ENCODE data around the gene MLH1. TPM values are rescaled to one million over a fixed set of nuclear protein-coding genes. Genes with fewer than 3 reads are reported as not detected.

The MLH1 gene
- polyA plus RNA-seq, 1 of the 3 experiments (the other 2 are of a cell fraction): 24.0 TPM

- H3K4me1 ChIP-seq (ENCODE audit: control insufficient read depth in 1 of 2, insufficient read depth in 2 of 2, low read depth in 1 of 2, low read length in 1 of 2): no peaks in the 10 kb centered on the region
- H3K4me3 ChIP-seq (ENCODE audit: low read depth in 2 of 2, low read length in 1 of 2): no peak overlapping the region
- no peak overlapping the region for H3K9ac ChIP-seq
- no peak overlapping the region for H2AFZ ChIP-seq (ENCODE audit: low read depth)
- no peaks in the 10 kb centered on the region for H3K27me3 ChIP-seq (ENCODE audit: insufficient read depth)
- no peaks in the 10 kb centered on the region for H3F3A ChIP-seq (replicated peaks; ENCODE audit: insufficient read depth)
- H3K79me2 ChIP-seq (ENCODE audit: insufficient read depth): no peaks in the 10 kb centered on the region
- H4K20me1 ChIP-seq (ENCODE audit: insufficient read depth): no peaks in the 10 kb centered on the region
- WGBS (ENCODE audit: low lambda C conversion rate): 91% methylated on average over 2 of the region's 2 CpGs
- DNase-seq: peak; percentile 12
- H3K9me2 ChIP-seq: no peaks in the 10 kb centered on the region
- CTCF ChIA-PET: interaction anchor here (1.4 kb wide), 1 partner anchor 74 kb away, joined by 3 read pairs; no protein-coding TSS in a partner anchor
- TF ChIP-seq MEF2A (IDR thresholded peaks at IDR 0.05; ENCODE audit: borderline replicate concordance, low read depth) (no peak), EZH2phosphoT487 (IDR thresholded peaks at IDR 0.05; ENCODE audit: borderline replicate concordance, low read depth) (no peak), EP300 (IDR thresholded peaks at IDR 0.05; ENCODE audit: borderline replicate concordance in 1 of 2, low read depth in 1 of 2, low read length in 1 of 2) (no peak), SMC3 (IDR thresholded peaks at IDR 0.05; ENCODE audit: low read depth, low read length) (peak; percentile 24; the same call in 1 of the 2 replicates), POLR2AphosphoS5 (IDR thresholded peaks at IDR 0.05; ENCODE audit: low read depth, low read length) (no peak), TCF12 (IDR thresholded peaks at IDR 0.05) (no peak), ELF1 (IDR thresholded peaks at IDR 0.05) (no peak), CHD2 (IDR thresholded peaks at IDR 0.05; ENCODE audit: low read length, partially characterized antibody) (no peak), FOXJ3 (CRISPR knock-in tag; IDR thresholded peaks at IDR 0.05) (no peak), RAD21 (IDR thresholded peaks at IDR 0.05; ENCODE audit: low read length) (peak; percentile 34; the same call in 1 of the 2 replicates)
- TF ChIP-seq, protein P1, sequence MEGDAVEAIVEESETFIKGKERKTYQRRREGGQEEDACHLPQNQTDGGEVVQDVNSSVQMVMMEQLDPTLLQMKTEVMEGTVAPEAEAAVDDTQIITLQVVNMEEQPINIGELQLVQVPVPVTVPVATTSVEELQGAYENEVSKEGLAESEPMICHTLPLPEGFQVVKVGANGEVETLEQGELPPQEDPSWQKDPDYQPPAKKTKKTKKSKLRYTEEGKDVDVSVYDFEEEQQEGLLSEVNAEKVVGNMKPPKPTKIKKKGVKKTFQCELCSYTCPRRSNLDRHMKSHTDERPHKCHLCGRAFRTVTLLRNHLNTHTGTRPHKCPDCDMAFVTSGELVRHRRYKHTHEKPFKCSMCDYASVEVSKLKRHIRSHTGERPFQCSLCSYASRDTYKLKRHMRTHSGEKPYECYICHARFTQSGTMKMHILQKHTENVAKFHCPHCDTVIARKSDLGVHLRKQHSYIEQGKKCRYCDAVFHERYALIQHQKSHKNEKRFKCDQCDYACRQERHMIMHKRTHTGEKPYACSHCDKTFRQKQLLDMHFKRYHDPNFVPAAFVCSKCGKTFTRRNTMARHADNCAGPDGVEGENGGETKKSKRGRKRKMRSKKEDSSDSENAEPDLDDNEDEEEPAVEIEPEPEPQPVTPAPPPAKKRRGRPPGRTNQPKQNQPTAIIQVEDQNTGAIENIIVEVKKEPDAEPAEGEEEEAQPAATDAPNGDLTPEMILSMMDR (IDR thresholded peaks at IDR 0.05): peak; percentile 58
- TF ChIP-seq, protein P2, sequence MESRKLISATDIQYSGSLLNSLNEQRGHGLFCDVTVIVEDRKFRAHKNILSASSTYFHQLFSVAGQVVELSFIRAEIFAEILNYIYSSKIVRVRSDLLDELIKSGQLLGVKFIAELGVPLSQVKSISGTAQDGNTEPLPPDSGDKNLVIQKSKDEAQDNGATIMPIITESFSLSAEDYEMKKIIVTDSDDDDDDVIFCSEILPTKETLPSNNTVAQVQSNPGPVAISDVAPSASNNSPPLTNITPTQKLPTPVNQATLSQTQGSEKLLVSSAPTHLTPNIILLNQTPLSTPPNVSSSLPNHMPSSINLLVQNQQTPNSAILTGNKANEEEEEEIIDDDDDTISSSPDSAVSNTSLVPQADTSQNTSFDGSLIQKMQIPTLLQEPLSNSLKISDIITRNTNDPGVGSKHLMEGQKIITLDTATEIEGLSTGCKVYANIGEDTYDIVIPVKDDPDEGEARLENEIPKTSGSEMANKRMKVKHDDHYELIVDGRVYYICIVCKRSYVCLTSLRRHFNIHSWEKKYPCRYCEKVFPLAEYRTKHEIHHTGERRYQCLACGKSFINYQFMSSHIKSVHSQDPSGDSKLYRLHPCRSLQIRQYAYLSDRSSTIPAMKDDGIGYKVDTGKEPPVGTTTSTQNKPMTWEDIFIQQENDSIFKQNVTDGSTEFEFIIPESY (IDR thresholded peaks at IDR 0.05; ENCODE audit: borderline replicate concordance, low read depth): no peak
- H3K27ac ChIP-seq (ENCODE audit: low read depth in 2 of 2, low read length in 1 of 2): no peak overlapping the region
- H3K9me3 ChIP-seq: no peaks in the 10 kb centered on the region
- POLR2A ChIA-PET: no interaction called here
- H3K4me2 ChIP-seq: no peak overlapping the region
- peaks cover 62 to 84% of the 10 kb centered on the region in 2 experiments for H3K36me3 ChIP-seq (replicated peaks in 1 of 2; ENCODE audit: control insufficient read depth in 1 of 2, insufficient read depth in 2 of 2, low read length in 1 of 2)
Observed at GRCh38 chr3:37024092-37024491, 30.8 kb downstream of the MLH1 start.

GRCh38 chr3:37024820-37025405 is 31.6 kb downstream of the MLH1 start:
- Histone ChIP-seq H3K27ac (ENCODE audit: low read depth in 2 of 2, low read length in 1 of 2) (no peak overlapping the region), H3K36me3 (replicated peaks in 1 of 2; ENCODE audit: control insufficient read depth in 1 of 2, insufficient read depth in 2 of 2, low read length in 1 of 2) (peaks cover 70 to 84% of the 10 kb centered on the region in 2 experiments), H2AFZ (ENCODE audit: low read depth) (no peak overlapping the region), H3K9me2 (no peaks in the 10 kb centered on the region), H4K20me1 (ENCODE audit: insufficient read depth) (no peaks in the 10 kb centered on the region), H3K4me1 (ENCODE audit: control insufficient read depth in 1 of 2, insufficient read depth in 2 of 2, low read depth in 1 of 2, low read length in 1 of 2) (no peaks in the 10 kb centered on the region), H3K79me2 (ENCODE audit: insufficient read depth) (no peaks in the 10 kb centered on the region), H3K4me3 (ENCODE audit: low read depth in 2 of 2, low read length in 1 of 2) (no peak overlapping the region), H3K27me3 (ENCODE audit: insufficient read depth) (no peaks in the 10 kb centered on the region), H3K4me2 (no peak overlapping the region), H3K9ac (no peak overlapping the region), H3F3A (replicated peaks; ENCODE audit: insufficient read depth) (peaks cover 5% of the 10 kb centered on the region), H3K9me3 (no peaks in the 10 kb centered on the region)
- CTCF ChIA-PET: interaction anchor here (1.4 kb wide), 1 partner anchor 73 kb away, joined by 3 read pairs; no protein-coding TSS in a partner anchor
- POLR2A ChIA-PET: no interaction called here
- WGBS (ENCODE audit: low lambda C conversion rate): 94% methylated on average over 3 of the region's 3 CpGs
- no peak for DNase-seq
- no peak for TF ChIP-seq MAX (IDR thresholded peaks at IDR 0.05; ENCODE audit: low read depth)
- TF ChIP-seq, protein P3, sequence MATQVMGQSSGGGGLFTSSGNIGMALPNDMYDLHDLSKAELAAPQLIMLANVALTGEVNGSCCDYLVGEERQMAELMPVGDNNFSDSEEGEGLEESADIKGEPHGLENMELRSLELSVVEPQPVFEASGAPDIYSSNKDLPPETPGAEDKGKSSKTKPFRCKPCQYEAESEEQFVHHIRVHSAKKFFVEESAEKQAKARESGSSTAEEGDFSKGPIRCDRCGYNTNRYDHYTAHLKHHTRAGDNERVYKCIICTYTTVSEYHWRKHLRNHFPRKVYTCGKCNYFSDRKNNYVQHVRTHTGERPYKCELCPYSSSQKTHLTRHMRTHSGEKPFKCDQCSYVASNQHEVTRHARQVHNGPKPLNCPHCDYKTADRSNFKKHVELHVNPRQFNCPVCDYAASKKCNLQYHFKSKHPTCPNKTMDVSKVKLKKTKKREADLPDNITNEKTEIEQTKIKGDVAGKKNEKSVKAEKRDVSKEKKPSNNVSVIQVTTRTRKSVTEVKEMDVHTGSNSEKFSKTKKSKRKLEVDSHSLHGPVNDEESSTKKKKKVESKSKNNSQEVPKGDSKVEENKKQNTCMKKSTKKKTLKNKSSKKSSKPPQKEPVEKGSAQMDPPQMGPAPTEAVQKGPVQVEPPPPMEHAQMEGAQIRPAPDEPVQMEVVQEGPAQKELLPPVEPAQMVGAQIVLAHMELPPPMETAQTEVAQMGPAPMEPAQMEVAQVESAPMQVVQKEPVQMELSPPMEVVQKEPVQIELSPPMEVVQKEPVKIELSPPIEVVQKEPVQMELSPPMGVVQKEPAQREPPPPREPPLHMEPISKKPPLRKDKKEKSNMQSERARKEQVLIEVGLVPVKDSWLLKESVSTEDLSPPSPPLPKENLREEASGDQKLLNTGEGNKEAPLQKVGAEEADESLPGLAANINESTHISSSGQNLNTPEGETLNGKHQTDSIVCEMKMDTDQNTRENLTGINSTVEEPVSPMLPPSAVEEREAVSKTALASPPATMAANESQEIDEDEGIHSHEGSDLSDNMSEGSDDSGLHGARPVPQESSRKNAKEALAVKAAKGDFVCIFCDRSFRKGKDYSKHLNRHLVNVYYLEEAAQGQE (IDR thresholded peaks at IDR 0.05; ENCODE audit: low read depth, low read length): no peak
- TF ChIP-seq NFIC (IDR thresholded peaks at IDR 0.05; ENCODE audit: borderline replicate concordance): no peak
- TF ChIP-seq, protein P2 (IDR thresholded peaks at IDR 0.05; ENCODE audit: borderline replicate concordance, low read depth): no peak
- TF ChIP-seq YY1 (IDR thresholded peaks at IDR 0.05; ENCODE audit: low read depth): no peak
